ENCODE measurements around the gene ATP10D. TPM values are rescaled to one million over a fixed set of nuclear protein-coding genes. Genes with fewer than 3 reads are reported as not detected.

ATP10D gene
- total and polyA plus RNA-seq, 9 of the 15 experiments (the other 6 are each of a cell fraction or from before 2014, with no cell fraction given) = 0.10 to 0.36 (median 0.19) TPM; not detected in 1

GRCh38 chr4:47641755-47642154 is 156.7 kb downstream of the ATP10D start:
- no peak overlapping the region for H3K9ac ChIP-seq (ENCODE audit: insufficient read depth in 1 of 2, low read depth in 2 of 2, low read length in 2 of 2)
- 0% methylated on average over 1 of the region's 1 CpG for WGBS (ENCODE audit: insufficient coverage, low coverage, missing lambda C conversion rate)
- H3K4me1 ChIP-seq (replicated peaks in 1 of 2; ENCODE audit: control insufficient read depth in 2 of 2, insufficient read depth in 2 of 2, low read length in 2 of 2) = no peaks in the 10 kb centered on the region
- H3K36me3 ChIP-seq (ENCODE audit: control insufficient read depth, insufficient read depth, low read length) = no peaks in the 10 kb centered on the region
- H4K20me1 ChIP-seq (replicated peaks; ENCODE audit: control insufficient read depth, insufficient read depth, low read length) = no peaks in the 10 kb centered on the region
- no peaks in the 10 kb centered on the region for H3K9me3 ChIP-seq (replicated peaks; ENCODE audit: control insufficient read depth, insufficient read depth, low read depth, low read length)
- H3K79me2 ChIP-seq (ENCODE audit: control insufficient read depth, insufficient read depth, low read length) = no peaks in the 10 kb centered on the region
- no TSS peak for BruUV-seq (replicated peaks)
- no peak for ATAC-seq
- no peak overlapping the region for H3K4me3 ChIP-seq
- H3K9me1 ChIP-seq (ENCODE audit: control insufficient read depth, insufficient read depth, low read length) = no peaks in the 10 kb centered on the region
- no peak for DNase-seq (ENCODE audit: extremely low read depth in 1 of 4, low spot score in 3 of 4)
- no peak overlapping the region for H3K27ac ChIP-seq (ENCODE audit: extremely low read depth, low read depth, low read length)
- H2AFZ ChIP-seq (ENCODE audit: low read depth, low read length) = no peak overlapping the region
- ChIA-PET POLR2A (no interaction called here), CTCF (ENCODE audit: low intra/inter-chr PET ratio) (no interaction called here)
- no peak for FAIRE-seq
- no peak overlapping the region for H3K4me2 ChIP-seq (ENCODE audit: insufficient read depth, low read length)
- intact Hi-C loops (cut with micrococcal nuclease) = no loop called here
- in situ Hi-C loops (cut with MboI) = no loop called here
- TF ChIP-seq CSDE1 (IDR thresholded peaks at IDR 0.05) = no peak
- TF ChIP-seq, protein P1, sequence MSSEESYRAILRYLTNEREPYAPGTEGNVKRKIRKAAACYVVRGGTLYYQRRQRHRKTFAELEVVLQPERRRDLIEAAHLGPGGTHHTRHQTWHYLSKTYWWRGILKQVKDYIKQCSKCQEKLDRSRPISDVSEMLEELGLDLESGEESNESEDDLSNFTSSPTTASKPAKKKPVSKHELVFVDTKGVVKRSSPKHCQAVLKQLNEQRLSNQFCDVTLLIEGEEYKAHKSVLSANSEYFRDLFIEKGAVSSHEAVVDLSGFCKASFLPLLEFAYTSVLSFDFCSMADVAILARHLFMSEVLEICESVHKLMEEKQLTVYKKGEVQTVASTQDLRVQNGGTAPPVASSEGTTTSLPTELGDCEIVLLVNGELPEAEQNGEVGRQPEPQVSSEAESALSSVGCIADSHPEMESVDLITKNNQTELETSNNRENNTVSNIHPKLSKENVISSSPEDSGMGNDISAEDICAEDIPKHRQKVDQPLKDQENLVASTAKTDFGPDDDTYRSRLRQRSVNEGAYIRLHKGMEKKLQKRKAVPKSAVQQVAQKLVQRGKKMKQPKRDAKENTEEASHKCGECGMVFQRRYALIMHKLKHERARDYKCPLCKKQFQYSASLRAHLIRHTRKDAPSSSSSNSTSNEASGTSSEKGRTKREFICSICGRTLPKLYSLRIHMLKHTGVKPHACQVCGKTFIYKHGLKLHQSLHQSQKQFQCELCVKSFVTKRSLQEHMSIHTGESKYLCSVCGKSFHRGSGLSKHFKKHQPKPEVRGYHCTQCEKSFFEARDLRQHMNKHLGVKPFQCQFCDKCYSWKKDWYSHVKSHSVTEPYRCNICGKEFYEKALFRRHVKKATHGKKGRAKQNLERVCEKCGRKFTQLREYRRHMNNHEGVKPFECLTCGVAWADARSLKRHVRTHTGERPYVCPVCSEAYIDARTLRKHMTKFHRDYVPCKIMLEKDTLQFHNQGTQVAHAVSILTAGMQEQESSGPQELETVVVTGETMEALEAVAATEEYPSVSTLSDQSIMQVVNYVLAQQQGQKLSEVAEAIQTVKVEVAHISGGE (CRISPR knock-in tag; IDR thresholded peaks at IDR 0.05) = no peak
- no peaks in the 10 kb centered on the region for H3K27me3 ChIP-seq (ENCODE audit: control insufficient read depth in 2 of 2, insufficient read depth in 2 of 2, low read length in 2 of 2)
